Ovary (tissue), 3 donors: ENCODE results near the gene PPP2R1B.

Source experiments
- CTCF ChIP-seq, 3 donors: fragments of 450-650 bp in 2 of 3; fragments of 200-600 bp in 1 of 3; IDR thresholded peaks; one replicate each; pipeline versions ENCODE4 v1.5.1 to v1.8.0; 2016 to 2022; ENCODE audit warnings: antibody characterized with exemption in 3 of 3, mild to moderate bottlenecking in 1 of 3
- POLR2A ChIP-seq: fragments of 450-650 bp; IDR thresholded peaks from one replicate; pipeline ENCODE4 v1.6.1; 2017; ENCODE audit warnings: antibody characterized with exemption, mild to moderate bottlenecking, moderate library complexity
- donor health status: DM: no; HTN: no; CAD: no.

GRCh38 chr11:111714522-111714921 lies 51.7 kb downstream of the PPP2R1B start:
- no peak for TF ChIP-seq POLR2A
- TF ChIP-seq CTCF (IDR thresholded peaks at IDR 0.05) = no peak
